ENCODE measurements around the gene ZNF555. TPM values are rescaled to one million over a fixed set of nuclear protein-coding genes. Genes with fewer than 3 reads are reported as not detected.

ZNF555 gene
- total and polyA plus RNA-seq, 2 of the 13 experiments (the other 11 are each of a cell fraction or from before 2014, with no cell fraction given): 5.0 to 8.0 TPM

- TF ChIP-seq THRA (CRISPR knock-in tag; IDR thresholded peaks at IDR 0.05; ENCODE audit: borderline replicate concordance): no peak; the same call in none of the 2 replicates
- TF ChIP-seq ZNF816 (CRISPR knock-in tag; IDR thresholded peaks at IDR 0.05; ENCODE audit: borderline replicate concordance): no peak
- TF ChIP-seq KDM3A (CRISPR knock-in tag; IDR thresholded peaks at IDR 0.05; ENCODE audit: low read depth): no peak
- TF ChIP-seq ZNF503 (CRISPR knock-in tag; IDR thresholded peaks at IDR 0.05): no peak
- TF ChIP-seq RBAK (CRISPR knock-in tag; IDR thresholded peaks at IDR 0.05): 0 out of 2 replicates have a peak, but pooled peaks have one; percentile 21
- peak; percentile 66 for TF ChIP-seq RAD21 (CRISPR knock-in tag; IDR thresholded peaks at IDR 0.05)
- TF ChIP-seq ZNF687 (CRISPR knock-in tag; IDR thresholded peaks at IDR 0.05): peak; percentile 84
- no peak for TF ChIP-seq MAF1 (CRISPR knock-in tag; IDR thresholded peaks at IDR 0.05; ENCODE audit: borderline replicate concordance)
- TF ChIP-seq SOX6 (IDR thresholded peaks at IDR 0.05): no peak
- TF ChIP-seq SOX6 (CRISPR knock-in tag; IDR thresholded peaks at IDR 0.05): peak; percentile 15; the same call in 1 of the 2 replicates
- TF ChIP-seq DDIT3 (CRISPR knock-in tag; IDR thresholded peaks at IDR 0.05): no peak
- TF ChIP-seq KDM2A (CRISPR knock-in tag; IDR thresholded peaks at IDR 0.05; ENCODE audit: borderline replicate concordance, low read depth): peak; percentile 22; the same call in 1 of the 2 replicates
- TF ChIP-seq AGO1 (IDR thresholded peaks at IDR 0.05; ENCODE audit: low read depth, low read length, poor library complexity, severe bottlenecking): no peak
- TF ChIP-seq ZNF75D (CRISPR knock-in tag; IDR thresholded peaks at IDR 0.05; ENCODE audit: borderline replicate concordance): no peak
- TF ChIP-seq ZNF740 (CRISPR knock-in tag; IDR thresholded peaks at IDR 0.05): no peak
- no peak for TF ChIP-seq MEIS1 (CRISPR knock-in tag; IDR thresholded peaks at IDR 0.05; ENCODE audit: borderline replicate concordance)
- no peak for TF ChIP-seq SNRNP70 (IDR thresholded peaks at IDR 0.05; ENCODE audit: low read depth, low read length)
Observed at GRCh38 chr19:2900296-2901252, 59.3 kb downstream of the ZNF555 start, which contains the start of gene ZNF57 (continued).
